SH-SY5Y (cell line): Measurements from ENCODE around the gene LIF.

Experiments used
- GATA2 ChIP-seq: IDR thresholded peaks from 2 replicates; pipeline ENCODE4 v1.6.1; 2011; ENCODE audit warnings: mild to moderate bottlenecking, low read depth, low read length
- GATA3 ChIP-seq: IDR thresholded peaks from 2 replicates; pipeline ENCODE4 v1.6.1; 2011; ENCODE audit warnings: low read depth, mild to moderate bottlenecking, low read length, moderate library complexity

DNA sequence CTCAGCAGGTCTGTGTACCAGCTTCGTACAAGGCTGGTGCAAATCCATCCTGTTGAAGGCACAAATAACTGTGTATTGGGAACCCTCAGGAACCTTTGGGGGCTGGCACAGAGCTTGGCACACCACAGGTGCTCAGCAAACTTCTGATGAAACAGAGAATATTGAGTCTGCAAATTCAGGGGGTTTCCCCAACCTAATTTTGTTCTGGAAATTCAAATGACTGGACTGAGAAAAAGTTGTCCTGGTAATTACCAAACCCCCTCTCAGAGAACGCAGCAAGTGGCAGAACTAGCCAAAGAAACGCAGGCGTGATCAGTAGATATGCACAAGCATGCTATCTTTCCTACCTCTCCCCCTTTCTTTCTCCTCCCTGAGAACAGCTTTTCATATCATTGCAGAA, 47.6 kb downstream of the LIF start:
- TF ChIP-seq GATA2, result no peak
- TF ChIP-seq GATA3, result no peak
